IPS-NIHi7 (cell line): ENCODE measurements around the gene FRYL.
"Not testable (repeated sequence)": the region's sequence is repeated elsewhere in the genome, so short reads cannot be mapped to it uniquely, and the experiment has no call there.

ENCODE experiments used
- DNase-seq: peaks from one replicate; pipeline ENCODE4 v3.0.0; 2012; ENCODE audit warnings: mixed read lengths; ENCODE audit errors: extremely low spot score

FRYL gene

GRCh38 chr4:48698029-48698971 is 81.8 kb downstream of the FRYL start:
- no peak for DNase-seq

GRCh38 chr4:48697516-48697915 is 82.6 kb downstream of the FRYL start:
- DNase-seq, result not testable (repeated sequence)

GRCh38 chr4:48694824-48695223 is 85.3 kb downstream of the FRYL start:
- no peak for DNase-seq

- no peak for DNase-seq
Observed at GRCh38 chr4:48693856-48694574, 86.1 kb downstream of the FRYL start.

GRCh38 chr4:48692897-48693296 is 87.2 kb downstream of the FRYL start:
- DNase-seq, result no peak

- DNase-seq, result no peak
Observed at GRCh38 chr4:48692044-48692443, 88.0 kb downstream of the FRYL start.

GRCh38 chr4:48688953-48689352 is 91.1 kb downstream of the FRYL start:
- DNase-seq, result no peak

GRCh38 chr4:48687313-48688051 is 92.6 kb downstream of the FRYL start:
- DNase-seq, result no peak

GRCh38 chr4:48686369-48686768 is 93.7 kb downstream of the FRYL start:
- DNase-seq, result no peak

GRCh38 chr4:48683784-48684666 is 96.1 kb downstream of the FRYL start:
- DNase-seq, result no peak

- not testable (repeated sequence) for DNase-seq
Observed at GRCh38 chr4:48682870-48683269, 97.2 kb downstream of the FRYL start.

- no peak for DNase-seq
Observed at GRCh38 chr4:48681856-48682255, 98.2 kb downstream of the FRYL start.

- DNase-seq, result no peak
Observed at GRCh38 chr4:48680848-48681568, 99.1 kb downstream of the FRYL start.

GRCh38 chr4:48673537-48673936 is 106.5 kb downstream of the FRYL start:
- DNase-seq, result no peak

- no peak for DNase-seq
Observed at GRCh38 chr4:48670587-48670986, 109.5 kb downstream of the FRYL start.

GRCh38 chr4:48669086-48669485 is 111.0 kb downstream of the FRYL start:
- no peak for DNase-seq

GRCh38 chr4:48668254-48669017 is 111.6 kb downstream of the FRYL start:
- no peak for DNase-seq

GRCh38 chr4:48667148-48667547 is 112.9 kb downstream of the FRYL start:
- no peak for DNase-seq

- DNase-seq, result no peak
Observed at GRCh38 chr4:48665555-48666186, 114.4 kb downstream of the FRYL start.
